Breast epithelium (tissue), 4 donors: ENCODE results near the gene OR4D1. TPM values are rescaled to one million over a fixed set of nuclear protein-coding genes. Genes with fewer than 3 reads are reported as not detected.

Source experiments
- DNase-seq, 2 donors: peaks; one replicate each; pipeline ENCODE4 v3.0.0-alpha.2; 2019; ENCODE audit warnings: low spot score in 2 of 2
- H3K27ac ChIP-seq, 2 donors: fragments of 200-600 bp; sonication (generic) in 1 of 2; one replicate each; pipeline ENCODE4 v1.5.1; 2016 to 2019; ENCODE audit warnings: mild to moderate bottlenecking in 1 of 2
- H3K27me3 ChIP-seq, 2 donors: fragments of 200-600 bp; sonication (generic) in 1 of 2; one replicate each; pipeline versions ENCODE4 v1.5.1 to v1.6.0; 2017 to 2019; ENCODE audit warnings: control low read depth in 1 of 2, mild to moderate bottlenecking in 1 of 2
- H3K36me3 ChIP-seq: fragments of 200-600 bp; one replicate; pipeline ENCODE4 v1.5.1; 2019
- H3K4me1 ChIP-seq, 2 donors: fragments of 200-600 bp; sonication (generic); one replicate each; pipeline ENCODE4 v1.5.1; 2016 to 2019; ENCODE audit warnings: control low read depth in 1 of 2
- H3K4me3 ChIP-seq, 3 donors: fragments of 200-600 bp; sonication (generic); 1 replicate in 2 of 3; 2 replicates in 1 of 3; pipeline ENCODE4 v1.5.1; 2016 to 2019; ENCODE audit warnings: mild to moderate bottlenecking in 3 of 3, moderate library complexity in 2 of 3
- H3K9me3 ChIP-seq, 2 donors: fragments of 200-600 bp; sonication (generic) in 1 of 2; one replicate each; pipeline ENCODE4 v1.5.1; 2016 to 2019; ENCODE audit warnings: control low read depth in 1 of 2
- POLR2A ChIP-seq: fragments of 450-650 bp; IDR thresholded peaks from one replicate; pipeline ENCODE4 v1.6.1; 2016; ENCODE audit warnings: antibody characterized with exemption, mild to moderate bottlenecking, moderate library complexity
- POLR2AphosphoS5 ChIP-seq, 3 donors: sonication (generic); formaldehyde crosslinking; IDR thresholded peaks; one replicate each; pipeline ENCODE4 v1.6.1; 2017; ENCODE audit warnings: antibody characterized with exemption in 3 of 3
- intact Hi-C: fragments of 100-400 bp; cut with DNase I; formaldehyde crosslinking; loops from one replicate; pipeline ENCODE4 v1.15.1; 2023; ENCODE audit warnings: low total_unique reads
- total RNA-seq, 3 donors: library from RNA; depleted of rRNA; stranded (reverse); fragments of >200 nt; gene quantifications; one replicate each; pipeline ENCODE4 v1.1.0, GENCODE V29; 2016
- TF ChIP-seq, protein P1 (sequence below), 3 donors: fragments of 450-650 bp; IDR thresholded peaks; one replicate each; pipeline ENCODE4 v1.5.1; 2016 to 2017; ENCODE audit warnings: antibody characterized with exemption in 3 of 3, mild to moderate bottlenecking in 3 of 3, moderate library complexity in 3 of 3

Gene OR4D1
- total RNA-seq, 3 donors from 2014 or later, result not detected

DNA sequence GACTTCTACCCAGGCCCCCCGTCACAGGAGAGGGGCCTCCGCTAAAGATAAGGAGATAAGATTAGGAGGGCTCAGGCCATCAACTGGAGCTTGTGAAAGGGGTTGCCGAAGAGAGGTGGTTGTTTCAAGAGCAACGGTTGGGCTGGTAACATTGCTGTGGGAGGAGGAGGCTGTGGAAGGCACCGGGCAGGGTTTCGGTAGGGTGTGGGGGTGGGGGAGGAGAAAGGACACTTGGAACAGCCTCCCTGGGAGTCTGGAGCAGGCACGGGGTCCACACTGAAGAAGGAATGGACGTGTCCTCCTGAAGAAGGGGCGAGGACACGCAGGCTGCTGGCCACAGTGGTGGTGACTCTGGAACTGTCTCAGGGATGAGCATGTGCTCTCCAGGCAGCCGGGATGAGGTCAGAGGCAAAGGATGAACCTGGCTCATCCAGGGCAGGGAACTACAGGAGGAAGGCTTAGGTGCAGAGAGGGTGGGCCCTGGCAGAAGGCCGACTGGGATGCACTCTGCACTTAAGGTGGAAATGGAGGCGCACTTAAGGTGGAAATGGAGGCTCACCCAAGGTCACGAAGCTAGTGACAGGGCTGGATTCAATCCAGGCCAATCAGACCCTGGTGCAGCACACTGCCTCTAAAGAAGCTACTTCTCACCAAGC lies 43.2 kb downstream of the OR4D1 start:
- H3K9me3 ChIP-seq, result no peaks in the 10 kb centered on the region
- peaks cover 0 to 5% of the 10 kb centered on the region in 2 donors for H3K4me1 ChIP-seq
- TF ChIP-seq POLR2AphosphoS5 (IDR thresholded peaks at IDR 0.05) (no peak), POLR2A (no peak)
- TF ChIP-seq, protein P1, sequence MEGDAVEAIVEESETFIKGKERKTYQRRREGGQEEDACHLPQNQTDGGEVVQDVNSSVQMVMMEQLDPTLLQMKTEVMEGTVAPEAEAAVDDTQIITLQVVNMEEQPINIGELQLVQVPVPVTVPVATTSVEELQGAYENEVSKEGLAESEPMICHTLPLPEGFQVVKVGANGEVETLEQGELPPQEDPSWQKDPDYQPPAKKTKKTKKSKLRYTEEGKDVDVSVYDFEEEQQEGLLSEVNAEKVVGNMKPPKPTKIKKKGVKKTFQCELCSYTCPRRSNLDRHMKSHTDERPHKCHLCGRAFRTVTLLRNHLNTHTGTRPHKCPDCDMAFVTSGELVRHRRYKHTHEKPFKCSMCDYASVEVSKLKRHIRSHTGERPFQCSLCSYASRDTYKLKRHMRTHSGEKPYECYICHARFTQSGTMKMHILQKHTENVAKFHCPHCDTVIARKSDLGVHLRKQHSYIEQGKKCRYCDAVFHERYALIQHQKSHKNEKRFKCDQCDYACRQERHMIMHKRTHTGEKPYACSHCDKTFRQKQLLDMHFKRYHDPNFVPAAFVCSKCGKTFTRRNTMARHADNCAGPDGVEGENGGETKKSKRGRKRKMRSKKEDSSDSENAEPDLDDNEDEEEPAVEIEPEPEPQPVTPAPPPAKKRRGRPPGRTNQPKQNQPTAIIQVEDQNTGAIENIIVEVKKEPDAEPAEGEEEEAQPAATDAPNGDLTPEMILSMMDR (IDR thresholded peaks at IDR 0.05), result no peak
- intact Hi-C loops, result no loop called here
- no peak for DNase-seq
- no peak overlapping the region for H3K27ac ChIP-seq
- H3K36me3 ChIP-seq, result no peaks in the 10 kb centered on the region
- H3K27me3 ChIP-seq, result peaks cover 0 to 8% of the 10 kb centered on the region in 2 donors
- no peak overlapping the region for H3K4me3 ChIP-seq

GRCh38 chr17:58192612-58193011 lies 44.4 kb downstream of the OR4D1 start, which contains the start of gene EPX:
TSS of gene EPX (plus strand) at chr17:58192726. CDS start at chr17:58192847, 121 bp downstream.
- intact Hi-C loops, result no loop called here
- TF ChIP-seq POLR2AphosphoS5 (IDR thresholded peaks at IDR 0.05) (no peak), POLR2A (no peak)
- TF ChIP-seq, protein P1 (IDR thresholded peaks at IDR 0.05), result no peak

DNA sequence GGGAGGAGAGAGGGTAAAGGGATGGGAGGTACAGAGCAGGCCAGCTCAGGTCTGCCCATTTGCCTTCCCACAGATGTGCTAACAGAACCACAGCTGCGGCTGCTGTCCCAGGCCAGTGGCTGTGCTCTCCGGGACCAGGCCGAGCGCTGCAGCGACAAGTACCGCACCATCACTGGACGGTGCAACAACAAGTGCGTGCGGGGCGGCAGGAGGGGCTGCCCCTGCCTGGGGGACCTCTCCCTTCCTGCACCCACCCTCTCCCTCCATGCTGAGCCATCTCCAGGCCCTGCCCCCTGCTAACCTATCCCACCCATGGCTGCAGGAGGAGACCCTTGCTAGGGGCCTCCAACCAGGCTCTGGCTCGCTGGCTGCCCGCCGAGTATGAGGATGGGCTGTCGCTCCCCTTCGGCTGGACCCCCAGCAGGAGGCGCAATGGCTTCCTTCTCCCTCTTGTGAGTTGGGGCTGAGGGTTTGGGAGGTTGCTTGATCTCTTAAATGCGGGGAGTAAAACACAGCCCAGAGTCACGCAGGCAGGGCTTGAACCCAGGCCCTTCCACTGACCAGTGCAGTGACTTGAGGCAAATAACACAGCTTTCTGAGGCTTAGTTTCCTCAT lies 45.6 kb downstream of the OR4D1 start:
- no peak for DNase-seq
- Histone ChIP-seq H3K9me3 (no peaks in the 10 kb centered on the region), H3K27ac (no peak overlapping the region), H3K4me3 (no peak overlapping the region), H3K27me3 (peaks cover 0 to 18% of the 10 kb centered on the region in 2 donors), H3K4me1 (peaks cover 0 to 5% of the 10 kb centered on the region in 2 donors), H3K36me3 (no peaks in the 10 kb centered on the region)
- intact Hi-C loops, result no loop called here
- TF ChIP-seq POLR2AphosphoS5 (IDR thresholded peaks at IDR 0.05), result no peak
- no peak for TF ChIP-seq POLR2A
- TF ChIP-seq, protein P1 (IDR thresholded peaks at IDR 0.05), result no peak

More at GRCh38 chr17:58192612-58193011, 44.4 kb downstream of the OR4D1 start, which contains the start of gene EPX:
- Histone ChIP-seq H3K9me3 (no peaks in the 10 kb centered on the region), H3K4me1 (peaks cover 0 to 5% of the 10 kb centered on the region in 2 donors), H3K36me3 (no peaks in the 10 kb centered on the region), H3K27ac (no peak within 1 kb of the TSS), H3K4me3 (no peak within 1 kb of the TSS), H3K27me3 (peaks cover 0 to 14% of the 10 kb centered on the region in 2 donors)
- no peak for DNase-seq

GRCh38 chr17:58195518-58196123 lies 47.4 kb downstream of the OR4D1 start:
- intact Hi-C loops, result no loop called here
- H3K27me3 ChIP-seq, result peaks cover 0 to 18% of the 10 kb centered on the region in 2 donors

More at GRCh38 chr17:58195518-58196123, 47.4 kb downstream of the OR4D1 start:
- no peak overlapping the region for H3K4me3 ChIP-seq
- DNase-seq, result no peak
- no peaks in the 10 kb centered on the region for H3K4me1 ChIP-seq
- H3K27ac ChIP-seq, result no peak overlapping the region
- no peak for TF ChIP-seq POLR2A
- no peak for TF ChIP-seq POLR2AphosphoS5 (IDR thresholded peaks at IDR 0.05)
- TF ChIP-seq, protein P1 (IDR thresholded peaks at IDR 0.05), result no peak
- no peaks in the 10 kb centered on the region for H3K36me3 ChIP-seq
- H3K9me3 ChIP-seq, result no peaks in the 10 kb centered on the region
